Epithelial cell of prostate (primary cell): Measurements from ENCODE around the gene TNPO2.
"Not testable (repeated sequence)": the region's sequence is repeated elsewhere in the genome, so short reads cannot be mapped to it uniquely, and the experiment has no call there.

ENCODE experiments used
- DNase-seq: peaks from one replicate; pipeline ENCODE4 v3.0.0-alpha.2; 2011; ENCODE audit warnings: low read depth, low spot score
- H3K27ac ChIP-seq: fragments of 450-650 bp; 2 replicates; pipeline ENCODE4 v1.5.1; 2017; ENCODE audit warnings: mild to moderate bottlenecking

TNPO2 gene

DNA sequence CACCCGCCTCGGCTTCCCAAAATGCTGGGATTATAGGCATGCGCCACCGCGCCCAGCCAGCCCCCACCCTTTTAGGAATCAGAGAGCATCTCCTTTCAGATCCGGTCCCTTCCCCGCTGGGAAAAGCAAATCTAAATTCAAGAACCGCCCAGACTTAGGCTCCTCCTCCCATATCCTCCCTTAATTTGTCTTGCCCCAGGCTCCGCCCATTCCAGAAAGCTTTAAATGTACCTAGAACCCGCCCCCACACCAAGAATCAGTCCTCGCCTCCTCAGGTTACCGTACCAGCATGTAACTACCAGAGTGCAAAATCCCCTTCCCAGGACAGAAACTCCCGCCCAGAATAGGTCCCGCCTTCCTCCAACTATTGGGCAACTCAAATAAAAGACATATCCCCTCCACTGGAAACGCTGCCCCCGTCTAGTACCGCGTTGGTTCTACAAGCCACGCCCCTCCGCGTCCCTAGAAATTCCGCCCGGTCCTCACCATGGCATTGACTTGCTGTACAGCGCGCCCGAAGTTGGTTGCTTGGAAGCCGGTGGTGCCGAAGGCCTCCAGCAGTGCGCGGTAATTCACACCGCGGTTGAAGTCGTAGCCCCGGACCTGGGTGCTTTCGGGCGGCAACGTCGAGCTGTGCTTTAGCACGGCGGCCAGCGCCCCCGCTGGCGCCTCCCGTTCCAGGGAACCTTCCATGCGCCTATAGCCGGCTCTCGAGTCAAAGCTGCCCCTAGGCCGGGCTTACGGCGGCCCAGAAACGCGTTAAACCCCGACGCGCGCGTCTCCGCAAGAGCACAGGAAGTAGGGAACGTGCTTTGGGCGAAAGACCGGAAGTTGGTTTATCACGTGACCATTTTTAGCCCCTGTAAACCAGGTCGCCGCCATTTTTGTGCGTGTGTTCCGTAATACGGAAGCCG lies 42.4 kb downstream of the TNPO2 start, which contains the start of gene DHPS:
DHPS (minus strand) TSS at position 807 of the 914 bp plus-strand sequence; CDS start at position 693, 114 bp downstream.
- DNase-seq: peak; percentile 90
- H3K27ac ChIP-seq: peak within 1 kb of the TSS; percentile 96

DNA sequence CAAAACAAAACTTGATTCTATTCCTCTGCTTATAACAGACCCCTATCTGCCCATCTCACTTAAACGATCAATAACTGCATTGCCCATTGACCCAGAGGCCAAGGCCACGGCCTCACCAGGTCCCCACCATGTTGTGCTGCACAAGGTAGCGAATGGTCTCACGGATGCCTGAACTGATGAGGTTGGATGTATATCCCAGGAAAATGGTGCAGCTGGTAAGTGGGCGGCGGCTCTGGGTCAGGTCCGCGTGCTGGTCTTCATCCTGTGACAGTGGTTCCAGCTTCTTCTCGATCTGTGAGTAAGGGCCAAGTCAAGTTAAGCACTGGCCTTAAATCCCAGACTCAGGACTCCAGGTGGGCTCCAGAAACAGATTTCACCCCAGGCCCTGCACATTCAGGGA lies 43.7 kb downstream of the TNPO2 start:
- no peak overlapping the region for H3K27ac ChIP-seq
- DNase-seq: no peak

DNA sequence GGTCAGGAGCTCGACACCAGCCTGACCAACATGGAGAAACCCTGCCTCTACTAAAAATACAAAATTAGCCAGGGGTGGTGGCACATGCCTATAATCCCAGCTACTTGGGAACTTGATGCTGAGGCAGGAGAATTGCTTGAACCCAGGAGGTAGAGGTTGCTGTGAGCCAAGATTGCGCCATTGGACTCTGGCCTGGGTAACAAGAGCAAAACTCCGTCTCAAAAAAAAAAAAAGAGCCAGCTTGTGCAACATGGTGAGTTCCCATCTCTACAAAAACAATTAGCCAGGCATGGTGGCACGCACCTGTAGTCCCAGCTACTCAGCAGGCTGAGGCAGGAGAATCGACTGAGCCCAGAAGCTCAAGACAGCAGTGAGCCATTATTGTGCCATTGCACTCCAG lies 45.7 kb downstream of the TNPO2 start:
- H3K27ac ChIP-seq, DNase-seq: not testable (repeated sequence)

DNA sequence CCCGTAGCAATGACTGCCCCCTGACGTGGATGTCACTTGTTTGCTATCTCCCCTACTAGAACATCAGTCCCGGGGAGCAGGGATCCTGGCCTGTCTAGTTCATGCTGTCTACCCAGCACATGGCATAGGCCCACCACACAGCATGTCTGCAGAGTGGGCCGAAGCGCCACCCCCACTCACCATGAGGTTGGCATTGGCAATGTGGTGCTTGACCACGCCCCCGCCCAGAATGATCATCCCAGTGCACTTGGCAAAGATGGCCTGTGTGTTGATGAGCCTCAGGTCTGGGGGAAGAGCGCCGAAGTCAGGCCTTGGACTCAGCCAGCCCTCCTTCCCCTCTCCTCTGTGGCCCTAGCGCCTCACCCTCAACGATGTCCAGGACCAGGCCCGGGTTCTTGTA lies 46.8 kb downstream of the TNPO2 start:
- no peak overlapping the region for H3K27ac ChIP-seq
- no peak for DNase-seq

DNA sequence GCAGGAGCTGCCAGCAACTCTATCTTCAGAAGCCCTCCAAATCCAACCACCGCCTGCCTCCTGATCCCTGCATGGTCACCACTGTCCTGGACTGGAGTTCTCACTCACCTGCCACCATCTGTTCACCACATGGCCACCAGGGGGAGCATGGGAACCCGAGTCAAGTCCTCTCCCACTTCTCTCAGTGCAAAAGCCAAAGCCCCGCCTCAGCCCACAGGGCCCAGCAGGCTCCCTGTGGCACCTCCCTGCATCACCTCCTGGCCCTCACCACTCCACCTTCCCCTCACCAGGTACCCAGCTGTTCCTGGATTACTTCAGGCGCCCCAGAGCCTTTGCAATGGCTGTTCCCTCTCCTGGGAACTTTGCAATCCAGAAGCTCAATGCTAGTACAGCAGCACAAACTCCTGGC lies 47.3 kb downstream of the TNPO2 start:
- DNase-seq: no peak
- no peak overlapping the region for H3K27ac ChIP-seq

DNA sequence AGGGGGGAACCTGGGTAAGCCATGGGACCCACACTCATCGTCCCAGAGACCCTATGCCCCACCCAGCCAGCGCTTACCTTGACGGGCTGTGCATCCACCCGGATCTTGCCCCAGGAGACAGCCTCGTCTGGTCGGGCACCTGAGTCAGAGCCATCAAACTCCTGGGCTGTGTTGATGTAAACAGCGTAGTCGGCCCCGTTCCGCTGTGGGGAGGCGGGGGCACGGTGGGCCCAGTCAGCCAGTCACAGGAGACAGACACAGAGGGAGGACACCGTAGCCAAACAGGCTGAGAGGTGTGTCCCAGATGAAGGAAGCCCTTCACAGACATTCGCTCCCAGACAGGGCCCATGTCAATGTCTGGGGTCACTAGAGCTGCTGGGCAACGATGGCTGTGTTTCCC lies 47.8 kb downstream of the TNPO2 start:
- H3K27ac ChIP-seq: no peak overlapping the region

DNA sequence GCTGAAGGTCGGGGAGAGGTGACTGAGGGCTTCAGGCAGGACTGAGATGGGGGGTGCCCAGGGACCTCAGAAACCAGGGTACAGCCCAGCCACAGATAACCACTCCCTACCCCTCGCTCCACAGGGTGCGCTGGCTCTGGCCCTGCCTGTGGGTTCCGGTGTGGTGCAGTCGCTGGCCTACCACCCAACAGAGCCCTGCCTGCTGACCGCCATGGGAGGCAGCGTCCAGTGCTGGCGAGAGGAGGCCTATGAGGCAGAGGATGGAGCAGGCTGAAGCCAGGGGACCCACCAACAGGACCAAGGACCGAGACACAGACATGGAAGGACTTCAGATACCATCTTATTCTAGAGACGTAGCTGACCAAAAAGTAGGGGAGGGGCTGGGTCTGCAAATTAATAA lies 48.3 kb downstream of the TNPO2 start:
- no peak overlapping the region for H3K27ac ChIP-seq

More for the DNA sequence above, 47.8 kb downstream of the TNPO2 start:
- no peak for DNase-seq

DNA sequence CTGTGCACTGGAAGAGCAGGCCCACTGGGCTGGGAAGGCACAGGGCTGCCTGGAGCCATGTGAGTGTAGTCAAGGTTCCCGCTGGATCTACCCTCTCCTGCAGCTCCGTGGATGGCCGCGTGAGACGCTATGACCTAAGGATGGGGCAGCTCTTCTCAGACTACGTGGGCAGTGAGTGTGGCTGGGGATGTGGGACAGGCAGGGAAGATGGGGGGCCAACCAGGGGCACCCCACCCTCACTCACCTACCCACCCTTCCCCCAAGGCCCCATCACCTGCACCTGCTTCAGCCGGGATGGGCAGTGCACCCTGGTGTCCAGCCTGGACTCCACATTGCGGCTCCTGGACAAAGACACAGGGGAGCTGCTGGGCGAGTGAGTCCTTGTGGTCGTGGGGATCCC lies 51.0 kb downstream of the TNPO2 start:
- no peak overlapping the region for H3K27ac ChIP-seq
- no peak for DNase-seq

More for the DNA sequence above, 48.3 kb downstream of the TNPO2 start:
- no peak for DNase-seq

DNA sequence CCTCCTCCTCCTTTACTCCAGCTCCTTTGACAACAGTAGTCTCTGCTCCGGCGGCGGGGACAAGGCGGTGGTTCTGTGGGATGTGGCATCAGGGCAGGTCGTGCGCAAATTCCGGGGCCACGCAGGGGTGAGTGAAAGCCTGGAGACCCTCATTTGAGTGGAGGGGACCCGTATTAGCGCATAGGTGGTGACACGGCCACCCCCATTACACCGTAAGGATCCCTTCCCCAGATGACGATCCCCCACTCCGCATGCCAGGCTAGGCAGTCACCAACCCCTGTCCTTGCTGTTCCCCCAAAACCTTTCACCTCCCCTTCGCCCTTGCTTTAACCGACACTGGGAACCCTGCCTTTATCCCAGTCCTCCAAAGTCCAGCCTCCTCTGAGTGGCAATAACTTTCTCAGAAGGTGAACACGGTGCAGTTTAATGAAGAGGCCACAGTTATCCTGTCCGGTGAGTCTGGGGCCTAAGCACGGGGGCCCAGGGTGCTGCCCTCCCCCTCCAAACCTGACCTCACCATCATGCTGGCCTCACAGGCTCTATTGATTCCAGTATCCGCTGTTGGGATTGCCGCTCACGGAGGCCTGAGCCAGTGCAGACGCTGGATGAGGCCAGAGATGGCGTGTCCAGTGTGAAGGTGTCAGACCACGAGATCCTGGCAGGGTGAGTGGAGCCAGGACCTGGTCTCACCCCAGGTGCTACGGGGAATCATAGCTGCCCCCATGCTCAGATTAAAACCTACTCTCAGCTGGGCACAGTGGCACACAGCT lies 53.4 kb downstream of the TNPO2 start:
- DNase-seq: no peak
- peak overlapping the region; percentile 89 for H3K27ac ChIP-seq

DNA sequence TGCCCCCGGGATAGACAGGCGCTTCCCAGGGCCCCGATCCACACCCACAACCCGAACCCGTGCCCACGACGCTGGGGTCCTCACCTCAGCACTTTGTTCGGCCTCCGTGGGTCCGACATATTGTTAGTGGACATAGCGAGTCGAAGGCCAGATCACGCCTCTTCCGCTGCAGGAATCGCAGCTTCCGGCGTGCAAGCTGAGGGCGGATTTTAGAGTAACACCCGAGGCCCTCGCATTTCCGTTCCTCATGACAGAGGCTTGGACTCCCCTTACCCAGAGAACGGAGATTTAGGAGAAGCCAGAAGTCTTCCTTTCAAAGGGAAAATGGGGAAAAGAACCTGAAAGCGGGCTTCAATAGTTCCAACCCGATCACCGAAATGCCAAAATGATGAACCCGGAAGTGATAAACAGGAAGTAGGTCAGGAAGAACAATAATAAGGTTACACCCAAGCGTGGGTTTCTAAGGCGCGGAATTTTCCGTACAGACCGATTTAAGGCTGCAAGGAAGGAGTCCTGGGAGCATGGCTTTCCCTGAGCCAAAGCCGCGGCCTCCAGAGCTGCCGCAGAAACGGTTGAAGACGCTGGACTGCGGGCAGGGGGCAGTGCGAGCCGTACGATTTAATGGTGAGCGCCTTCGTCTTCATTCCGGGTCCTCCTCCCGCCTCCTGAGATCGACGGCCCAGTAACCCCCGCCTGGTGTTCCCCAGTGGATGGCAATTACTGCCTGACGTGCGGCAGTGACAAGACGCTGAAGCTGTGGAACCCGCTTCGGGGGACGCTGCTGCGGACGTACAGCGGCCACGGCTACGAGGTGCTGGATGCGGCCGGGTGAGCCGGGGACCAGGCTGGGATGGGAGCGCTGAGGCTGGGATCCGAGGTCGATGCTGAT lies 54.2 kb downstream of the TNPO2 start:
- DNase-seq: no peak
- H3K27ac ChIP-seq: peak overlapping the region; percentile 89

DNA sequence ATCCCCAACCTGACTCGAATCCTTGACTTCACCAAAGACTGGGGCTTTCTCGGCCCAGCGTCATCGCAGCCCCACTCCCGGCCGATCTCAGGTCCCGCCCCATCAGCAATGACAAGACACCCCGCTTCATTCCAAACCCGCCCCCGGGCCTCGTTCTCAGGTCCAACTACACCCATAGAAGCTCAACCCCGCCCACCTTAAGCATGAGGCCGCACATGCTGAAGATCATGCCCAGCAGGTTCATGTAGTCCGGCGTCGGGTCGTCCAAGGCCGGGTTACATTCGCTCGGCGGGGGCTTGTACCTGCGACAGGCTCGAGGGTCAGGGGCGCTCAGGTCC lies 54.8 kb downstream of the TNPO2 start:
- DNase-seq: no peak

DNA sequence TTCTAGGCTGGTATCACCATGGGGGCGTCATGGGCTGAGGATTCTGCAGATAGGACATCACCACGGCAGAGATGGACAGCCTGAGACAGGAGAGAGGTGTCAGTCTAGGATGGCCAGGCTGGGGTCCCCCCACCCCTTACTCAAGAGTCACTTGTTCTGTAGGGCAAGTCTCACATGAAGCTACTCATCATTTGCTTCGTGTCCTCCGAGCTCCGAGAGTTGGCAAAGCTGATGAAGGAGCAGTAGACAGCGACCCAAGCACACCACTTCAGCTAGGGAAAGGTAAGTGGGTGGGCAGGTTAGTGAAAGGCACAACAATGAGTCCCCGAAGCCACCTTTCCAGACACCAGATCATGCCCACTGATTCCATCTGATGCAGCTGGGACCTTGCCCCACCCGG lies 55.4 kb downstream of the TNPO2 start:
- no peak for DNase-seq
- H3K27ac ChIP-seq: peak overlapping the region; percentile 89

More for the DNA sequence above, 54.8 kb downstream of the TNPO2 start:
- peak overlapping the region; percentile 89 for H3K27ac ChIP-seq

DNA sequence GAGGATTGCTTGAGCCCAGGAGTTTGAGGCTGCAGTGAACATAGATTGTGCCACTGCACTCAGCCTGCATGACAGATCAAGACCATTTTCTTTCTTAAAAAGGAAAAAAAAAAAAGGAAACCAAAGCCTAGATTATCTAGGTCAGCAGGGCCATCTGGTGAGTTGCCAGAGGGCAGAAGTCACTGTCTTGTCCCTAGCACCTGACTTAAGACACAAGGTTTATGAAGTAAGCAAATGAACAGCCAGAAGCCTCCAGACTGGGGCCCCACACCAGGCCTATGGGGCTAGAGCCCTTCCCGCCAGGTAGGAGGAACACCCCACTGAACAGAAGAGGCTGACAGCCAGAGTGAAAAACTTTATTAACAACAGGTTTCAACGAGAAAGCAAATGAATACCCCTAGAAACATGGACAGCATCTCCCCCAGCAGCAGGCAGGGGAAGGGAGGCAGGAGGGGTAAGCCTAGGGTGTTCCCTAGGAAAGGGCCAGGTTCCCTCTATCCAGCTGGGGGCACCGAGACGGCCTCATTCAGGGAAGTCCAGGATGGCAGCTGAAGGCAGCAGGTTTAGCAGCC lies 55.9 kb downstream of the TNPO2 start:
- H3K27ac ChIP-seq: no peak overlapping the region
- DNase-seq: no peak

DNA sequence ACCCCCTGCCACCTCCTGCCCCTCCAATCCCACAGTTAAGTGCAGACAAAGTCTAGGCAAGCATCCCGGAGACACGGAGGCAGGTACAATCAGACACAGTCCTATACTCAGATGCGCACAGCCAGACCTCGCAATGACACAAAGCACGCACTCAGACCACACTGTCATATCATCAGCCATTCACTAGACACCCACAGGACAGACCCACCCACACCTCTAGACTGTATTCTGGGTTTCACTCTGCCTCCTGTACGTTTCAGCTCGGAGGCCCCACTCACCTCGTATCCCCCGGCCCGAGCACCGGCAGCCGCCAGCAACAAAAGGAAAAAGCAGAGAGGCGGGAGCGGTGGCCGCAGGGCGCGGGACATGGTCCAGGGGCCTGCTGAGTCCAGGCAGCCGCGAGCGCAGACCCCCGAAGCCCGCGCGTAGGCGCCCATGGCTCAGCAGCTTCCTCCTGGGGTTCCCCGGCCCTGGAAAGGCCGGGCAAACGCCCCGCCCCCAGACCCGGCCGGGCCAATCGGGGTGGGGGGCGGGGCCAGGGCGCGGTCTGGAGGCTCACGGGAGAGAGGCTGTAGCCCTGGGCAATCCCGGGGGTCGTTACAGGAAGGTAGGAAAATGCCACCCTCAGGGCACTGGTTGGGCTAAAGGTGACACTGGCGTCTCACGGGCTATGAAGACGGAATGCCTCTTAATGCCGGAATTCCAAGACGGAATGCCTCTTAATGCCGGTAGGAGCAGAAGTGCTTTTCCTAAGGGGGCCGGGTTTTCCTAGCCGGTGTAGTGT lies 57.3 kb downstream of the TNPO2 start, which contains the start of the genes MAN2B1 and WDR83:
MAN2B1 (minus strand) TSS at position 478 of the 784 bp plus-strand sequence; CDS start at position 437, 41 bp downstream.
WDR83 (plus strand) TSS at position 543 of the 784 bp plus-strand sequence. CDS start 2,984 bp downstream, outside the sequence.
- no peak within 1 kb of the TSS for H3K27ac ChIP-seq
- DNase-seq: no peak

DNA sequence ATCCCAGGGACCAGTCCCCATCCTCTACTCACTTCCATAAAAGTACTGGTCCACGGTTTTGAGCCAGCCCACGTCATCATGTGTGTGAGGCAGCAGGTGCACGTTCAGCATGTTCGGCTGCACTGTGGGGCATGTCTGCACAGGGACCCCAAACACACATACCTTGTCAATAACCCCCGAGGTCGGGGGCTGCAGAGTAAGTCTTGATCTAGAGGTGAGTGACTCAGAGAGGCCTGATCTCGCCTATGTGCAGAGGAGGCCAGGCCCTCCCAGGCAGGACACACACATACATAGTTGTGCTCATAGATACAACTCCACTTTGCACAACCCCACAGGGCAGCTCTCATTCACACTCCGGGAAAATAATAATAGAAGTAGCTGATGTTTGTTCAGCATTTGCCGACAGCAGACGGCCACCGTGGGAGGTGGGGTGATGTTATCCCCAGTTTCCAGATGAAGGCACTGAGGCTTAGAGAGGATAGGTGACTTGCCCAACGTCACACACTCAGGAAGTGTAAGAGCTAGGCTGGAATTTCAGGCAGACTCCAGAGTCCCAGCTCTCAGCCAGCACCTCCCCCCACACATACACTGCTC lies 58.0 kb downstream of the TNPO2 start:
- no peak for DNase-seq
- no peak overlapping the region for H3K27ac ChIP-seq

DNA sequence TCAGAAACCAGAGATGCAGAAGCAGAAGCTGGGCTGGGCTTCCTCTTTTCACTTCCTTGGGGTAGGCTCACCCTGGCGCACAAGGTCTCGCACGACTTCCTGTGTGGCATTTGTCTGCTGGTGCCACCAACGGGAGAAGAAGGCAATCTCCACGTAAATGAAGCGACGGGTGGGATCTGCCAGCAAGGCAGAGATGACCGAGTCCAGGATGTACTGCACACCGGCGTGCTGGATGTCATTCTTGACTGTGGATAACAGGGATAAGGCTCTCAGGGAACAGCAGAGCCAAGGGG lies 58.5 kb downstream of the TNPO2 start:
- DNase-seq: no peak
- no peak overlapping the region for H3K27ac ChIP-seq

DNA sequence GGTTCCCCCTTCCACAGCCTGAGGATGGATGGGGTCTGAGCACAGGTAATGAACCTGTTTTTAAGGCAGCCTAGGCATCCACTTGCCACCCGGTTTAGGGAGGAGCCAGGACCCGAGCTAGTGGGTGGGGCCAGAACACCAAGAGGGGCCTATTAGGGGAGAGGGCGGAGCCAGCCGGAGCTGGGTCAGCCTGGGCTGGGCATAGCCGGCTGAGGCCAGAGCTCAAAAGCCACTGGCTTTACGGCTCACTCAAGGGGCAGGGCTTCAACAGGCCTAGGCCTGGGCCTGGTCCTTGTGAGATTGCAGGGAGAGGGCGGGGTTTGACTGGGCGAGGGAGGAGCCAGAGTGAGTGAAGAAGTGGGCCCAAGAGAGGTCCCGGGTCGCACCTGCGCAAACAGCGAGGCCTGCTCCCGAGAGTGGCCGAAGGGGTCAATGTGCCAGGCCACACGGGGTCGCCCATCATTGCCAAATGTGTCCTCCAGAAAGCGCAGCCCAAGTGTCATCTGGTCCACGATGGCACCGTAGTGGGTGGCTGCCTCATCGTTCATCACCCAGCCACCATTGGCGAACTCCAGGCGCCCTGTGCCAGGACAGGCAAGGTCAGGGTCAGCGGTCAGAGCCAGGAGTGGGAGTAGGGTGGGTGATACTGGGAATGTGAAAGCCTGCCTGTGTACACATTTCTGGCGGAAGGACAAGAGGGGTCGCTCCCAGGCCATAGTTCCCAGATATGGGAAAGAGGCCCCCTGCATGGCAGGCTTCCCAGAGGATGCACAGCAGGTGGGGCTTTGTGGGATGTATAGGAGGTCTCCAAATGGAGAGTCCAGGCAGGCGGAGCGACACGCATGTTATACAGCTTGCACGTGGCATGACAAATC lies 59.1 kb downstream of the TNPO2 start:
- no peak overlapping the region for H3K27ac ChIP-seq
- no peak for DNase-seq

DNA sequence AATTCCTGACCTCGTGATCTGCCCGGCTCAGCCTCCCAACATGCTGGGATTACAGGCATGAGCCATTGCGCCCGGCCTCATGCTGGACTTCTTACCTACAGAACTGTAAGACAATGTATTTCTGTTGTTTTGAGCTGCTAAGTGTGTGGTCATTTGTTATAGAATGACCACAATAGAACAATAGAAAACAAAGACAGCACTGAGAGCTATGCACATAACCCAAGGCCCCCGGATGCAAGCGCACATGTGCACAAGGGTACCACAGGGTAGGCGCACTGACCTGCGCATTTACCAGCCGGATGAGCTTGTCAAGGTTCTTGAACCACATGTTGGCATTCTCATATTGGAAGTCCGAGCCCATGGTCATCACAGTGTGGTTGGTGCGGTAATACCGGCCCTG lies 62.8 kb downstream of the TNPO2 start:
- no peak overlapping the region for H3K27ac ChIP-seq
- DNase-seq: no peak
